NCI-H446 (cell line): ENCODE results near the gene SNF8.

ENCODE experiments used
- DNase-seq, 2 experiments: peaks; one replicate each; lab custom pipeline; 2025; lab: John Stamatoyannopoulos, UW

The SNF8 gene

GRCh38 chr17:48890086-48890485, 54.6 kb downstream of the SNF8 start:
- no peak for DNase-seq

- DNase-seq = no peak
Observed at GRCh38 chr17:48883171-48883570, 61.5 kb downstream of the SNF8 start.

- DNase-seq = no peak
Observed at GRCh38 chr17:48882272-48882671, 62.4 kb downstream of the SNF8 start.
